Stimulated activated CD4-positive, alpha-beta T cell treated with anti-CD3 and anti-CD28 coated beads, TNF-alpha, amount 100 ng/mL, for 48 hours (primary cell): Measurements from ENCODE around the gene TXNL4A.
"Not testable (repeated sequence)": the region's sequence is repeated elsewhere in the genome, so short reads cannot be mapped to it uniquely, and the experiment has no call there.

ENCODE experiments used
- DNase-seq, 3 donors: peaks; one replicate each; pipeline ENCODE4 v3.0.0-alpha.2; 2020; ENCODE audit warnings: low read depth in 3 of 3

TXNL4A gene

GRCh38 chr18:79988451-79989194, at the start of gene TXNL4A:
TSS of gene TXNL4A (minus strand) at chr18:79988563. CDS start at chr18:79988392, 171 bp downstream.
- DNase-seq, result peak; percentile 70 to 73 (median 72)

GRCh38 chr18:80037300-80037699, 48.9 kb upstream of the TXNL4A start:
- no peak for DNase-seq

GRCh38 chr18:80035997-80036396, 47.6 kb upstream of the TXNL4A start:
- DNase-seq, result no peak

GRCh38 chr18:80034852-80035406, 46.6 kb upstream of the TXNL4A start:
- DNase-seq, result no peak

- peak; percentile 99 to 100 (median 100) for DNase-seq
These were observed 45.9 kb upstream of the TXNL4A start, which contains the start of gene RBFA for GRCh38 chr18:80034068-80034851. TSS of gene RBFA (plus strand) at chr18:80034434. CDS start at chr18:80034496, 62 bp downstream.

- peak in 1 of 3 donors; percentile 76 for DNase-seq
These were observed 45.1 kb upstream of the TXNL4A start for GRCh38 chr18:80033181-80034067.

- no peak for DNase-seq
These were observed 41.3 kb upstream of the TXNL4A start for GRCh38 chr18:80029690-80030089.

- not testable (repeated sequence) for DNase-seq
These were observed 39.4 kb upstream of the TXNL4A start for GRCh38 chr18:80027719-80028118.

- no peak for DNase-seq
These were observed 38.0 kb upstream of the TXNL4A start for GRCh38 chr18:80026363-80026762.

- DNase-seq, result no peak
These were observed 34.8 kb upstream of the TXNL4A start for GRCh38 chr18:80023173-80023572.

- DNase-seq, result no peak
These were observed 34.2 kb upstream of the TXNL4A start for GRCh38 chr18:80022613-80023012.

GRCh38 chr18:80012714-80013113, 24.4 kb upstream of the TXNL4A start:
- DNase-seq, result no peak

- DNase-seq, result not testable (repeated sequence)
These were observed 23.3 kb upstream of the TXNL4A start for GRCh38 chr18:80011496-80012137.

GRCh38 chr18:80010551-80010906, 22.2 kb upstream of the TXNL4A start:
- DNase-seq, result no peak

GRCh38 chr18:80009661-80010550, 21.5 kb upstream of the TXNL4A start:
- DNase-seq, result no peak

GRCh38 chr18:80006724-80007123, 18.4 kb upstream of the TXNL4A start:
- DNase-seq, result no peak

GRCh38 chr18:80004600-80005342, 16.4 kb upstream of the TXNL4A start:
- no peak for DNase-seq

- DNase-seq, result no peak
These were observed 14.1 kb upstream of the TXNL4A start for GRCh38 chr18:80002468-80002867.

GRCh38 chr18:80000877-80001276, 12.5 kb upstream of the TXNL4A start:
- DNase-seq, result no peak
